ENCODE data around the gene ARHGAP45.

- TF ChIP-seq CTCF (conservative IDR thresholded peaks at IDR 0.05; ENCODE audit: low read depth in 2 of 2) = no peak
- no peak for TF ChIP-seq EZH2 (IDR thresholded peaks at IDR 0.05; ENCODE audit: low read depth, unreplicated experiment)
- peak; percentile 91 for TF ChIP-seq POLR2AphosphoS5 (IDR thresholded peaks at IDR 0.05; ENCODE audit: low read depth)
- TF ChIP-seq EZH2phosphoT487 (IDR thresholded peaks at IDR 0.05; ENCODE audit: unreplicated experiment) = no peak
- no peak for TF ChIP-seq REST (IDR thresholded peaks at IDR 0.05; ENCODE audit: unreplicated experiment)
Observed at GRCh38 chr19:1094978-1095701, 28.2 kb downstream of the ARHGAP45 start, which contains the start of gene POLR2E.
